Measurements from ENCODE around the gene MRTFA.

- TF ChIP-seq EP300 (IDR thresholded peaks at IDR 0.05) (no peak), CTCF (IDR thresholded peaks at IDR 0.05) (no peak)
These were observed 33.4 kb downstream of the MRTFA start for GRCh38 chr22:40603088-40603605.
